H9 (cell line): ENCODE measurements around the gene MST1. TPM values are rescaled to one million over a fixed set of nuclear protein-coding genes. Genes with fewer than 3 reads are reported as not detected.

Experiments
- DNase-seq: peaks from one replicate; pipeline ENCODE4 v3.0.0-alpha.2; 2017
- H2AFZ ChIP-seq: one replicate; pipeline ENCODE4 v1.6.1; 2013; ENCODE audit warnings: mild to moderate bottlenecking, low read length, control low read depth, moderate library complexity
- H2AK5ac ChIP-seq: 2 replicates; pipeline ENCODE4 v1.6.1; 2013; ENCODE audit warnings: low read length, control low read depth, mixed read lengths; ENCODE audit not compliant: insufficient read length
- H2BK120ac ChIP-seq: one replicate; pipeline ENCODE4 v1.6.1; 2013; ENCODE audit warnings: low read depth, mild to moderate bottlenecking, low read length, control low read depth, inconsistent platforms; ENCODE audit not compliant: poor library complexity, severe bottlenecking
- H2BK12ac ChIP-seq: 2 replicates; pipeline ENCODE4 v1.6.1; 2013; ENCODE audit warnings: low read length, control low read depth, mixed read lengths, low read depth; ENCODE audit not compliant: insufficient read length
- H2BK15ac ChIP-seq: 2 replicates; pipeline ENCODE4 v1.6.1; 2013; ENCODE audit warnings: low read depth, low read length, control low read depth
- H2BK20ac ChIP-seq: one replicate; pipeline ENCODE4 v1.6.1; 2013; ENCODE audit warnings: low read depth, mild to moderate bottlenecking, low read length, control low read depth, inconsistent platforms; ENCODE audit not compliant: poor library complexity, severe bottlenecking
- H2BK5ac ChIP-seq: 2 replicates; pipeline ENCODE4 v1.6.1; 2013; ENCODE audit warnings: low read length, control low read depth, mixed read lengths; ENCODE audit not compliant: insufficient read length
- H3K14ac ChIP-seq: 2 replicates; pipeline ENCODE4 v1.6.1; 2013; ENCODE audit warnings: low read length, control low read depth; ENCODE audit not compliant: insufficient read depth
- H3K18ac ChIP-seq: 2 replicates; pipeline ENCODE4 v1.6.1; 2013; ENCODE audit warnings: low read depth, mild to moderate bottlenecking, mixed read lengths, low read length, control low read depth; ENCODE audit not compliant: insufficient read length
- H3K23ac ChIP-seq: 2 replicates; pipeline ENCODE4 v1.6.1; 2013; ENCODE audit warnings: low read length, control low read depth, mixed read lengths, low read depth; ENCODE audit not compliant: insufficient read length
- H3K23me2 ChIP-seq: 2 replicates; pipeline ENCODE4 v1.6.1; 2013; ENCODE audit warnings: low read depth, mild to moderate bottlenecking, mixed read lengths, low read length, control low read depth; ENCODE audit not compliant: insufficient read length, poor library complexity, severe bottlenecking
- H3K27ac ChIP-seq: 2 replicates; pipeline ENCODE4 v1.5.1; 2013; ENCODE audit warnings: low read length, control low read depth, mixed read lengths, low read depth; ENCODE audit not compliant: insufficient read length
- H3K27me3 ChIP-seq: 2 replicates; pipeline ENCODE4 v1.6.1; 2013; ENCODE audit warnings: low read length, control low read depth, inconsistent platforms; ENCODE audit not compliant: insufficient read depth
- H3K4ac ChIP-seq: 2 replicates; pipeline ENCODE4 v1.6.1; 2013; ENCODE audit warnings: low read depth, mild to moderate bottlenecking, control low read depth, inconsistent platforms, low read length, moderate library complexity
- H3K4me1 ChIP-seq: 2 replicates; pipeline ENCODE4 v1.6.1; 2013; ENCODE audit warnings: low read length, control low read depth, inconsistent platforms; ENCODE audit not compliant: insufficient read depth
- H3K4me2 ChIP-seq: 2 replicates; pipeline ENCODE4 v1.6.1; 2013; ENCODE audit warnings: low read length, control low read depth, mixed read lengths; ENCODE audit not compliant: insufficient read length, insufficient read depth
- H3K56ac ChIP-seq: 2 replicates; pipeline ENCODE4 v1.6.1; 2013; ENCODE audit warnings: low read depth, mild to moderate bottlenecking, mixed read lengths, low read length, control low read depth; ENCODE audit not compliant: insufficient read length
- H3K79me1 ChIP-seq: 2 replicates; pipeline ENCODE4 v1.6.1; 2013; ENCODE audit warnings: low read depth, mild to moderate bottlenecking, moderate library complexity, low read length, control low read depth, inconsistent platforms; ENCODE audit not compliant: insufficient read depth, poor library complexity, severe bottlenecking
- H3K79me2 ChIP-seq: 2 replicates; pipeline ENCODE4 v1.6.1; 2013; ENCODE audit warnings: low read length, control low read depth, inconsistent platforms; ENCODE audit not compliant: insufficient read depth
- H3K9ac ChIP-seq: 2 replicates; pipeline ENCODE4 v1.6.1; 2013; ENCODE audit warnings: low read length, control low read depth, mixed read lengths; ENCODE audit not compliant: insufficient read length; ENCODE audit errors: extremely low read depth
- H3K9me3 ChIP-seq: one replicate; pipeline ENCODE4 v1.6.1; 2013; ENCODE audit warnings: low read depth, low read length, inconsistent platforms; ENCODE audit not compliant: control insufficient read depth
- H3T11ph ChIP-seq: one replicate; pipeline ENCODE4 v1.6.1; 2013; ENCODE audit warnings: mild to moderate bottlenecking, low read length, control low read depth, inconsistent platforms
- H4K20me1 ChIP-seq: one replicate; pipeline ENCODE4 v1.6.1; 2013; ENCODE audit not compliant: control insufficient read depth, insufficient read length, insufficient read depth
- H4K5ac ChIP-seq: 2 replicates; pipeline ENCODE4 v1.6.1; 2013; ENCODE audit warnings: low read depth, mild to moderate bottlenecking, mixed read lengths, low read length, control low read depth; ENCODE audit not compliant: insufficient read length
- H4K8ac ChIP-seq: replicated peaks from 2 replicates; pipeline ENCODE4 v1.6.1; 2013; ENCODE audit warnings: low read length, control low read depth, mixed read lengths, low read depth; ENCODE audit not compliant: insufficient read length
- H4K91ac ChIP-seq: 2 replicates; pipeline ENCODE4 v1.6.1; 2013; ENCODE audit warnings: low read depth, mild to moderate bottlenecking, moderate library complexity, mixed read lengths, low read length, control low read depth; ENCODE audit not compliant: insufficient read length
- H3K27ac Mint-ChIP-seq, 3 experiments: 2 replicates in 2 of 3; 3 replicates in 1 of 3; pipeline ENCODE4 v1.8.0; 2020 to 2021; ENCODE audit warnings: mixed read lengths in 3 of 3, mild to moderate bottlenecking in 1 of 3, moderate library complexity in 1 of 3
- H3K27me3 Mint-ChIP-seq: 2 replicates; pipeline ENCODE4 v1.8.0; 2021; ENCODE audit warnings: low read depth, mild to moderate bottlenecking, moderate library complexity, mixed read lengths
- H3K36me3 Mint-ChIP-seq, 3 experiments: 2 replicates in 2 of 3; 3 replicates in 1 of 3; pipeline ENCODE4 v1.8.0; 2020 to 2021; ENCODE audit warnings: low read depth in 3 of 3, mixed read lengths in 3 of 3; ENCODE audit not compliant: insufficient read depth in 1 of 3
- H3K4me1 Mint-ChIP-seq, 2 experiments: 2 replicates each; pipeline ENCODE4 v1.8.0; 2020; ENCODE audit warnings: mixed read lengths in 2 of 2
- H3K4me3 Mint-ChIP-seq, 2 experiments: 2 replicates in 1 of 2; 3 replicates in 1 of 2; pipeline ENCODE4 v1.8.0; 2020 to 2021; ENCODE audit warnings: mild to moderate bottlenecking in 2 of 2, mixed read lengths in 2 of 2, moderate library complexity in 1 of 2
- H3K9me3 Mint-ChIP-seq, 2 experiments: 2 replicates in 1 of 2; 3 replicates in 1 of 2; pipeline ENCODE4 v1.8.0; 2020; ENCODE audit warnings: mild to moderate bottlenecking in 2 of 2, mixed read lengths in 2 of 2, moderate library complexity in 1 of 2
- CTCF ChIP-seq: fragments of 200-600 bp; sonication (generic); conservative IDR thresholded peaks from 3 replicates; pipeline ENCODE4 v1.8.0; 2021; ENCODE audit warnings: antibody characterized with exemption, mild to moderate bottlenecking
- WGBS: extraction: QIAGEN DNeasy Blood & Tissue Kit; methylation state at CpG from one replicate; pipeline ENCODE4 v1.1.7; 2013; ENCODE audit warnings: missing lambda C conversion rate, low lambda C conversion rate, mixed read lengths; ENCODE audit not compliant: insufficient read length; ENCODE audit errors: extremely low coverage; 5-methylcytosine and 5-hydroxymethylcytosine counted together
- total RNA-seq: library from RNA; stranded (reverse); gene quantifications from 2 replicates; pipeline ENCODE4 v1.2.1, GENCODE V29; 2021

Gene MST1
- total RNA-seq, 1 experiment from 2014 or later, result 8.9 TPM

GRCh38 chr3:49709852-49710251 is 20.6 kb upstream of the MST1 start:
- Histone ChIP-seq H3K23me2 (no peaks in the 10 kb centered on the region), H2BK12ac (no peak overlapping the region), H2BK120ac (no peak overlapping the region), H2BK5ac (no peak overlapping the region), H3K56ac (no peak overlapping the region), H3K27ac (no peak overlapping the region), H4K20me1 (no peaks in the 10 kb centered on the region), H3K27me3 (no peaks in the 10 kb centered on the region), H3K4me1 (no peaks in the 10 kb centered on the region), H4K8ac (no peak overlapping the region), H2BK15ac (no peak overlapping the region), H3K9me3 (no peaks in the 10 kb centered on the region), H3K23ac (no peak overlapping the region), H3K79me1 (no peaks in the 10 kb centered on the region), H2BK20ac (no peak overlapping the region), H3K4ac (no peak overlapping the region), H3K4me2 (no peak overlapping the region), H3K14ac (no peak overlapping the region), H3K79me2 (no peaks in the 10 kb centered on the region), H4K91ac (no peak overlapping the region), H3K9ac (no peak overlapping the region), H3K18ac (no peak overlapping the region), H3T11ph (no peak overlapping the region), H4K5ac (no peak overlapping the region), H2AK5ac (no peak overlapping the region), H2AFZ (no peak overlapping the region)
- no CpG with 5 or more reads among the region's 8 CpGs for WGBS
- Mint-ChIP-seq H3K27me3 (no peaks in the 10 kb centered on the region; the same call in 1 of the 2 replicates), H3K4me1 (no peaks in the 10 kb centered on the region), H3K27ac (no peak overlapping the region), H3K9me3 (no peaks in the 10 kb centered on the region), H3K4me3 (no peak overlapping the region; a peak in 1 of 5 replicates), H3K36me3 (peaks cover 0 to 11% (median 7%) of the 10 kb centered on the region in 3 experiments; a peak in 3 of 7 replicates)
- TF ChIP-seq CTCF, result no peak
- no peak for DNase-seq
